ENCODE results near the gene FKBP15.

DNA sequence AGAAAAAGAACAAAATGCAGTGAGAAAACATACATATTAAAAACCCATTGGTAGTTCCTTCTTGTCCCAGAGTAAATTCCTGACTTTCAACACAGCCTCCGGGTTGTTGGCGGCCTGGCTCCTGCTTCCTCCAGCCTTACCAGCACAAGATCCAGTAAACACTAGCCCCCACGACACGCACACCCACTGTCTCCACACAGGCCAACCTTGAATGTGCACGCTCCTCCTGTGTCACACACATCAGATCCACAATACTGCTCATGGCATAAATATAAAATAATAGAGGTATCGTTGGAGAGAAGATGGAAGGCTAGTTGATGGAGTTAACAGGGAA lies 72.7 kb downstream of the FKBP15 start:
- no peak for TF ChIP-seq CTCF (IDR thresholded peaks at IDR 0.05)
- no peak for TF ChIP-seq POLR2A (IDR thresholded peaks at IDR 0.05)
